GM10248 (cell line): ENCODE results near the gene UMODL1.

Experiments
- CTCF ChIA-PET: fragments of 300-600 bp; sonication (Branson Sonifier 250); formaldehyde crosslinking; extraction: SDS; loops from one replicate; lab custom pipeline; 2021; ENCODE audit warnings: antibody characterized with exemption; lab: Yijun Ruan, JAX
- POLR2A ChIA-PET: fragments of 350-650 bp; sonication (Branson Sonifier 250); formaldehyde crosslinking; extraction: SDS; loops from one replicate; lab custom pipeline; 2020; ENCODE audit warnings: antibody characterized with exemption; lab: Yijun Ruan, JAX
- DNase-seq: peaks from one replicate; pipeline ENCODE4 v3.0.0; 2012; ENCODE audit errors: extremely low spot score
- CTCF ChIP-seq: IDR thresholded peaks from 2 replicates; pipeline ENCODE4 v1.5.1; 2012; ENCODE audit warnings: mild to moderate bottlenecking, low read depth; ENCODE audit errors: extremely low read depth, missing control alignments, control extremely low read depth

UMODL1 gene

GRCh38 chr21:42027085-42027821 lies 43.9 kb upstream of the UMODL1 start:
- POLR2A ChIA-PET, result no interaction called here
- TF ChIP-seq CTCF, result no peak
- CTCF ChIA-PET, result no interaction called here
- no peak for DNase-seq

DNA sequence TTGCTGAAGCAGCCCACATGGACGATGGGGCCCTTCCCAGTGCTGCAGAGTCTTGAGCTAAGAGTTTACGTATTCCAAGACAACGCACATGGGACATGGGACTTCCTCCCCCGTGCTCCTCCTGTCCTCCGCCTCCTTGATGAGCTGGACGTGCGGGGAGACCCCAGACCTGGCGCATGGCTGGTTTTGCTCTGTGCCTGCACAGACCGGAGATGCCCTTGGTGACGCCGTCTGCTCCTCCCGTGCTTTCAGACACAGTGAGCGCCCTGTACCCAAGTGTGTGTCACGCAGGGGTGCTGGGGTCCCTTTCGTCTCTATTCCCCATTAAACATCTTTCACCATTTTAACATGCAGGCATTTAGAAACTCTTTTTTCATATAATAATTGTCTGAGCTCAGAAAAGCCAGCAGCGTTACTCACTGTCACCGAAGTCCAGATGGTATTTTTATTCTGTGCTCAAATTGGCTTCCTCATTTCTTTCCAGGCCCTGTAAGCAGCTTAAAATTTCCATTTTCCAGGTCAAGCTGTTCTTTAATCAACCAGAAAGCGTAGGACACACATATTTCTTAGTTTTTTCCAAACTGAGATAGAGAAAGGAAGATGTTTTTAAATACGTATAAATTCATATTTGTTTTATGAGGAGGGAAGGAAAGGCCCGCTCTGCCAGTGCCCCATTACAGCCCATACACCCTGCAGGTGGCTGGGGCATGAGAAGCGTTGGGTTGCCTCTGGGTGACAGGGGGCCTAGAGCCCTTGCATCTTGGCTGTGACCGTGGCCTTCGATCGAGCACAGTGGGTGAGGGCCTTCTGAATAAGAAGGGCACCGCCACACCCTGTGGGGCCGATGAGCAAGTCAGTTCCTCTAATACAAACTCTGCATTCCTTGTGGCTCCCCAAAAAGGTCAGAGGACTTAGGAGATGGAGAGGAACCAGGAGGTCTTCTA lies 43.0 kb upstream of the UMODL1 start:
- DNase-seq, result no peak
- ChIA-PET POLR2A (no interaction called here), CTCF (interaction anchor here (1.2 kb wide), 1 partner anchor 89 kb away, joined by 3 read pairs; no protein-coding TSS in a partner anchor)
- TF ChIP-seq CTCF, result no peak

DNA sequence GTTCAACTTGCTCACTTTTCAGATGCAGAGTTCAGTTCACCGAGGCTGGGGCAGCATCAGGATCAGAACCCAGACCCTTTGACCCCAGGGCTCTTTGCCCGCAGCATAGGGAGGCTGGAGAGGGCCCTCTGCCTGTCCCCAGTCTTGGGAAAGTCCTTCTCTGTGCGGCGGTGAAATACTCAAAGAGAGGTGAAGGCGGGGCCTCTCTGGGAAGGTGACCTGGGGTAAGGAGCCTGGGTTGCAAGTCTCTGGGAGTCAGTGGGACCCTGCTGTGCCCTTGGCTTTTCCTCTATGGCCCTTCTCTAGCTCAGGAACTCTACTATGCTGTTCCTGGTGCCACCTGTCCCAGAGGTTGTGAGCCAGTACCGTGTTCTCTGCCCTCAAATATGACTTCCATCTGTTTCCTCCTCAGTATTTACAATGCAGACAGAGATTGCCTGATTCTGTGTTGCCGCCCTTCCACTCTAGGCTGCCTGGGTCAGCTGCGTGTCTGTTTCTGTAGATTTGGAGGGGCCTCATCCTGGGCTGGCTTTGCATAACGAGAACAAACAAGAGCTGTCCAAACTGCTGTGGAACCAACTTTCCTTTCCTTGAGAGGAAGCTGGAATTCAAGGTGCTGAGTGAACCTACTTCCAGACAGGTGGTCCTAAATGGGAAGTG lies 42.2 kb upstream of the UMODL1 start:
- no peak for DNase-seq
- ChIA-PET CTCF (interaction anchor here (1.0 to 1.4 kb wide), 3 partner anchors 9 to 88 kb away, joined by 3 to 5 read pairs (median 3); no protein-coding TSS in a partner anchor), POLR2A (no interaction called here)
- TF ChIP-seq CTCF, result no peak

- TF ChIP-seq CTCF, result no peak
- CTCF ChIA-PET, result interaction anchor here (1.0 to 1.5 kb wide), 3 partner anchors 10 to 12 kb away, joined by 3 to 5 read pairs (median 3); no protein-coding TSS in a partner anchor
Measured at GRCh38 chr21:42030311-42030710, 40.8 kb upstream of the UMODL1 start.

DNA sequence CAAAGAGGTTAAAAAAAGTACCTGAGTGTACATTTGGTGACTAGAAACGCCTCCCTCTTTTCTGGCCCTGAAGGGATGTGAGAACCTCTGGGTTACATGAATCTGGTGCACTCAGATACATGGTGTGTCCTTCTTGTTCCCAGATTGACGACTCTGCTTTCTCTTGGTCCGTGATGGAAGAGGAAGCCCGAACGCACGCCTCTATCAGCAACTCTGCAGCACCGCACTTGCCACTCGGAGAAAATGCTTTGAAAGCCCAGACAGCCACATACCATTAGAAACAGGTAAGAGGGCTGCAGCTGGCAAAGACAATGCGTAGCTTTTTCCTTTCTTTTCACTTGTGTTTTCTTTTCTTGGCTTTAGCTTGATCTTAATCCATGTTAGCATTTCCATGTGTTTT lies 39.9 kb upstream of the UMODL1 start:
- ChIA-PET POLR2A (no interaction called here), CTCF (interaction anchor here (1.3 kb wide), 1 partner anchor 10 kb away, joined by 3 read pairs; no protein-coding TSS in a partner anchor)
- no peak for TF ChIP-seq CTCF
- DNase-seq, result no peak

More at GRCh38 chr21:42030311-42030710, 40.8 kb upstream of the UMODL1 start:
- POLR2A ChIA-PET, result no interaction called here
- DNase-seq, result no peak

GRCh38 chr21:42031816-42032215 lies 39.3 kb upstream of the UMODL1 start:
- no peak for DNase-seq
- no peak for TF ChIP-seq CTCF
- ChIA-PET CTCF (interaction anchor here (1.3 kb wide), 2 partner anchors 9 to 49 kb away, joined by 3 read pairs; no protein-coding TSS in a partner anchor), POLR2A (no interaction called here)
